ENCODE measurements around the gene SBK1.

The SBK1 gene

GRCh38 chr16:28308794-28309584, 16.7 kb downstream of the SBK1 start:
- TF ChIP-seq ZFX (IDR thresholded peaks at IDR 0.05), result no peak
- TF ChIP-seq, protein P1, sequence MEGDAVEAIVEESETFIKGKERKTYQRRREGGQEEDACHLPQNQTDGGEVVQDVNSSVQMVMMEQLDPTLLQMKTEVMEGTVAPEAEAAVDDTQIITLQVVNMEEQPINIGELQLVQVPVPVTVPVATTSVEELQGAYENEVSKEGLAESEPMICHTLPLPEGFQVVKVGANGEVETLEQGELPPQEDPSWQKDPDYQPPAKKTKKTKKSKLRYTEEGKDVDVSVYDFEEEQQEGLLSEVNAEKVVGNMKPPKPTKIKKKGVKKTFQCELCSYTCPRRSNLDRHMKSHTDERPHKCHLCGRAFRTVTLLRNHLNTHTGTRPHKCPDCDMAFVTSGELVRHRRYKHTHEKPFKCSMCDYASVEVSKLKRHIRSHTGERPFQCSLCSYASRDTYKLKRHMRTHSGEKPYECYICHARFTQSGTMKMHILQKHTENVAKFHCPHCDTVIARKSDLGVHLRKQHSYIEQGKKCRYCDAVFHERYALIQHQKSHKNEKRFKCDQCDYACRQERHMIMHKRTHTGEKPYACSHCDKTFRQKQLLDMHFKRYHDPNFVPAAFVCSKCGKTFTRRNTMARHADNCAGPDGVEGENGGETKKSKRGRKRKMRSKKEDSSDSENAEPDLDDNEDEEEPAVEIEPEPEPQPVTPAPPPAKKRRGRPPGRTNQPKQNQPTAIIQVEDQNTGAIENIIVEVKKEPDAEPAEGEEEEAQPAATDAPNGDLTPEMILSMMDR (conservative IDR thresholded peaks at IDR 0.05), result no peak
- no peak overlapping the region for H3K27ac ChIP-seq

DNA sequence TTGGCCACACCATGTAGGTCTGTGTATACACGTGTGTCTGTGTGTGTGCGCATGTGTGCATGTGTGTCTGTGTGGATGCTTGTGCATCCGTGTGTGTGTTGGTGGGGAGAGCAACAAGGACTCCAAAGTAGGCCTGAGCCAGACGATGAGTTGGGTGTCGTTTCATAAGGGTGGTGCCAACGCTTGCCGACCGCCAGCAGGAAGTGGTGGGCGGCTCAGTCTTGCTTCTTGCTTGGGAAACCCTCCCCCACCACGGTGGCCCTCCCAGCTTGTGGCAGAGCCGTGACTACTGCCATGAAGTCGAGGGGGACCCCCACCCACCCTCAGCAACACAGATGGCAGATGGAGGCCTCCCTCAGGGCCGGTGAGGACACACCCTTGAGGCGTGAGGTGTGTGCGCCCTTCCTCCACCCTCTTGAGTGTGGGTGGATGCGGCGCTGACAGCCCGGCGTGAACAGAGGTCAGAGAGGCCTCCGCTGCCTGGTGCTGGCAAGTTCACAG, 17.5 kb downstream of the SBK1 start:
- TF ChIP-seq, protein P1 (conservative IDR thresholded peaks at IDR 0.05), result no peak
- no peak for TF ChIP-seq ZFX (IDR thresholded peaks at IDR 0.05)
- no peak overlapping the region for H3K27ac ChIP-seq

GRCh38 chr16:28310796-28311195, 18.5 kb downstream of the SBK1 start:
- H3K27ac ChIP-seq, result no peak overlapping the region
- TF ChIP-seq, protein P1 (conservative IDR thresholded peaks at IDR 0.05), result no peak
- TF ChIP-seq ZFX (IDR thresholded peaks at IDR 0.05), result no peak

- H3K27ac ChIP-seq, result no peak overlapping the region
- TF ChIP-seq, protein P1 (conservative IDR thresholded peaks at IDR 0.05), result no peak
- TF ChIP-seq ZFX (IDR thresholded peaks at IDR 0.05), result no peak
These were observed 19.1 kb downstream of the SBK1 start for GRCh38 chr16:28311413-28311812.

- no peak for TF ChIP-seq ZFX (IDR thresholded peaks at IDR 0.05)
- TF ChIP-seq, protein P1 (conservative IDR thresholded peaks at IDR 0.05), result no peak
- no peak overlapping the region for H3K27ac ChIP-seq
These were observed 19.6 kb downstream of the SBK1 start for GRCh38 chr16:28311913-28312312.

GRCh38 chr16:28312327-28312726, 20.0 kb downstream of the SBK1 start:
- H3K27ac ChIP-seq, result no peak overlapping the region
- TF ChIP-seq ZFX (IDR thresholded peaks at IDR 0.05), result no peak
- TF ChIP-seq, protein P1 (conservative IDR thresholded peaks at IDR 0.05), result no peak

- H3K27ac ChIP-seq, result no peak overlapping the region
- TF ChIP-seq, protein P1 (conservative IDR thresholded peaks at IDR 0.05), result no peak
- no peak for TF ChIP-seq ZFX (IDR thresholded peaks at IDR 0.05)
These were observed 21.3 kb downstream of the SBK1 start for GRCh38 chr16:28313587-28313986.
